ENCODE measurements around the gene PAX5.

PAX5 gene

GRCh38 chr9:36881316-36881715 is 152.8 kb downstream of the PAX5 start:
- TF ChIP-seq CTCF (conservative IDR thresholded peaks at IDR 0.05; ENCODE audit: control insufficient read depth, insufficient read depth, low read depth, low read length): no peak
- no peak overlapping the region for H3K4me3 ChIP-seq (ENCODE audit: control insufficient read depth, low read depth, low read length)
- no peak for DNase-seq (ENCODE audit: low read depth)

GRCh38 chr9:36880075-36880474 is 154.0 kb downstream of the PAX5 start:
- TF ChIP-seq CTCF (conservative IDR thresholded peaks at IDR 0.05; ENCODE audit: control insufficient read depth, insufficient read depth, low read depth, low read length): no peak
- DNase-seq (ENCODE audit: low read depth): no peak
- no peak overlapping the region for H3K4me3 ChIP-seq (ENCODE audit: control insufficient read depth, low read depth, low read length)

GRCh38 chr9:36878986-36879982 is 154.8 kb downstream of the PAX5 start:
- no peak overlapping the region for H3K4me3 ChIP-seq (ENCODE audit: control insufficient read depth, low read depth, low read length)
- DNase-seq (ENCODE audit: low read depth): no peak

GRCh38 chr9:36877239-36877638 is 156.8 kb downstream of the PAX5 start:
- H3K4me3 ChIP-seq (ENCODE audit: control insufficient read depth, low read depth, low read length): no peak overlapping the region
- DNase-seq (ENCODE audit: low read depth): no peak
- TF ChIP-seq CTCF (conservative IDR thresholded peaks at IDR 0.05; ENCODE audit: control insufficient read depth, insufficient read depth, low read depth, low read length): no peak

More at GRCh38 chr9:36878986-36879982, 154.8 kb downstream of the PAX5 start:
- no peak for TF ChIP-seq CTCF (conservative IDR thresholded peaks at IDR 0.05; ENCODE audit: control insufficient read depth, insufficient read depth, low read depth, low read length)

- no peak for DNase-seq (ENCODE audit: low read depth)
- H3K4me3 ChIP-seq (ENCODE audit: control insufficient read depth, low read depth, low read length): no peak overlapping the region
- TF ChIP-seq CTCF (conservative IDR thresholded peaks at IDR 0.05; ENCODE audit: control insufficient read depth, insufficient read depth, low read depth, low read length): no peak
These were observed 158.0 kb downstream of the PAX5 start for GRCh38 chr9:36876056-36876455.

GRCh38 chr9:36874921-36875320 is 159.1 kb downstream of the PAX5 start:
- TF ChIP-seq CTCF (conservative IDR thresholded peaks at IDR 0.05; ENCODE audit: control insufficient read depth, insufficient read depth, low read depth, low read length): no peak

More at GRCh38 chr9:36874921-36875320, 159.1 kb downstream of the PAX5 start:
- no peak overlapping the region for H3K4me3 ChIP-seq (ENCODE audit: control insufficient read depth, low read depth, low read length)
- peak; percentile 47 for DNase-seq (ENCODE audit: low read depth)

Measured in fibroblast of mammary gland (primary cell).